HG03045 (cell line): ENCODE data around the gene ZNF669.

ENCODE experiments used
- ATAC-seq: cut with Tn5 transposase; IDR thresholded peaks from one replicate; pipeline ENCODE4 v1.9.1; 2021; ENCODE audit warnings: mild to moderate bottlenecking, moderate library complexity; ENCODE audit not compliant: unreplicated experiment

ZNF669 gene

DNA sequence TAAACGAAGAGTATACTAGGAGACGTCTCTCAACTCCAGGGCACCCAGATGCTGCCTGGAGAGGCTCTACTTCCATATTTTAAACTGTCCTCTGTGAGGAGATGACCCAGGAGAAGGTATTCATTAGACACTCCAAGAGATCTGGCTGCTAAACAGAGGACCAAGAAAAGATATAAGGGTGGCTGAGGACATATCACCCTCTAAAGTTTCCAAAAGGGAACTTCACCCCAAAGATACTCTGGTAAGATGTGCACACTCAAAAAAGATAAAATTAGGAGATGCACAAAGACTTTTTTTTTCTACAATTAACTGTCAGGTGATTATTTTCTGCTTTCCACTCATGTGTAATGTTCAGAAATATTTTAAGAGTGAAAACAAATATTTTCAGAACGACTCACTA, 26.9 kb downstream of the ZNF669 start:
- no peak for ATAC-seq

DNA sequence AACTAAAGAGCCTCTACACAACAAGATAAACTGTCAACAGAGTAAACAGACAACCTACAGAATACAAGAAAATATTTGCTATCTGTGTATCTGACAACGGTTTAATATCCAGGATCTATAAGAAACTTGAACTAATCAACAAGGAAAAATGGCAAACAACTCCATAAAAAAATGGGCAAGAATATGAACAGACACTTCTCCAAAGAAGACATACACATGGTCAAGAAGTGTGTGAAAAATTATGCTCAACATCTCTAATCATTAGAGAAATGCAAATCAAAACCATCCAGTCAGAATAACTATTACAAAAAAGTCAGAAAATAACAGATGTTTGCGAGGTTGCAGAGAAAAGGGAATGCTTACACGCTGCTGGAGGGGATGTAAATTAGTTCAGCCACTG, 33.5 kb downstream of the ZNF669 start:
- ATAC-seq: no peak

DNA sequence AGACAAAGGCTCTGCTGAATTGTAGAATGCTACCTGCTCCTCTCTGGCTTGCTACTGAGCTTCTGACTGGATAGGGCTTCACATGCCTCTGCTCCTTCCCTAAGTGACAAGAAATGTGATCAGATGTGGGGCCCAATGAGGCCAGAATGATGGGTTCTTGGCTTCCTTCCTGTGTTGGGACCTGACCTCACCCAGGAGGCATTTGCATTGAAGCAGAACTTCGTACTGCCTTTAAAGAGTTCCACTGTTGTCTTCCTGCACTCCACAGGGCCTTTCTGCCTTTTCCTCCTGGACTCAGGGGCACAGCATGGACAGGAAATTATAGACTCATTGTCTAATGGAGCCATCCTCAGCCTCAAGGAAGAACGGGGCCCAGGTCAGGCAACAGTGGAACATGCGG, 39.9 kb downstream of the ZNF669 start:
- no peak for ATAC-seq

DNA sequence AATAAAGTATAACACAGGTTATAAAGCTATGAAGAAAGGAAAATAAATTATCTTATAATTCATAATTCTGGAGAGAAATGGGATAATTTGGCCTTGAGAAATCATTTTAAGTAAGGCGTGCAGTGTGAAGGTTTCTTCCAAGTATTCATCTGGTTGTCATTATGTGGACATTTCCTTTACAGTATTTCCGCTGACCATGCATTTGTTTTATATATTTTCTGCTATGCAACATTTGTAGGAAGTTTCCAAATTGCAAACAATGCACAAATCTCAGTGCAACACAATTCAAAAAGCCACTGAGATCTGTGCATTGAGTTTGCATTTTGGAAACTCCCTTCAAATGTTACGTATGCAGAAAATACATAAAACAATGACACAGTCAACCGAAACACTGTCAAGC, 43.4 kb downstream of the ZNF669 start:
- ATAC-seq: no peak

DNA sequence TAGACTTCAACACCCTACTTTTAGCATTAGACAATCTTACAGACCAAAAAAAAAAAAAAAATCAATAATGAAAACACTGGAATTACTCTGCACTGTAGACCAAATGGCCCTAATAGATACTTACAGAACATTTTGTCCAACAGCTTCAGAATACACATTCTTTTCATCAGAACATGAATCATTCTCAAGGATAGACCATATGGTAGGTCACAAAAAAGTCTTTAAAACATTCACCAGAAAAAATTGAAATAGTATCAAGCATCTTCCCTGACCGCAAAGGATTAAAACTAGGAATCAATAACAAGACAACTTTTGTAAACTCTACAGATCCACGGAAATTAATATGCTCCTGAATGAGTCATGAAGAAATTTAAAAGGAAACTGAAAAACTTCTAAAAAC, 48.1 kb downstream of the ZNF669 start:
- ATAC-seq: no peak

DNA sequence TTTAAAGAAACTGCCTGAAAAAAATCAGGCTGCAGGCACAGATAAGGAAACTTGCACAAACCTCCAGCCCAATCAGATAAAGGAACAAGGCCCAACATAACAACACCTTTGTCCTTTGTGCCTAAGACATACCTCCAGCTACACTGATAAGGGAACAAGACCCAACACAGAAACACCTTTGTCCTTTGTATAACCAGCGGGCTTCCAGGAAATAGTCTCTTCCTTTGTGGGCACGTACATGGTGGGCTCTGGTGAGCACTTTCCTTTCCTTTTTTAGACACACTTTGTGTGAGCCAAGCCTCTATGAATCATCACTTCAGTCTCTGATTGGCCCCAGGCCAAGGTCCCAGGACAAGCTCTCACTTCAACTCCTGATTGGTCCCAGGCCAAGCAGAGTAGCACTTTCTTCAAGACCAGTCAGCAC, 49.2 kb downstream of the ZNF669 start:
- no peak for ATAC-seq
